Measurements from ENCODE around the gene STXBP2.

GRCh38 chr19:7631577-7631976 is 5.3 kb upstream of the STXBP2 start:
- TF ChIP-seq, protein P1, sequence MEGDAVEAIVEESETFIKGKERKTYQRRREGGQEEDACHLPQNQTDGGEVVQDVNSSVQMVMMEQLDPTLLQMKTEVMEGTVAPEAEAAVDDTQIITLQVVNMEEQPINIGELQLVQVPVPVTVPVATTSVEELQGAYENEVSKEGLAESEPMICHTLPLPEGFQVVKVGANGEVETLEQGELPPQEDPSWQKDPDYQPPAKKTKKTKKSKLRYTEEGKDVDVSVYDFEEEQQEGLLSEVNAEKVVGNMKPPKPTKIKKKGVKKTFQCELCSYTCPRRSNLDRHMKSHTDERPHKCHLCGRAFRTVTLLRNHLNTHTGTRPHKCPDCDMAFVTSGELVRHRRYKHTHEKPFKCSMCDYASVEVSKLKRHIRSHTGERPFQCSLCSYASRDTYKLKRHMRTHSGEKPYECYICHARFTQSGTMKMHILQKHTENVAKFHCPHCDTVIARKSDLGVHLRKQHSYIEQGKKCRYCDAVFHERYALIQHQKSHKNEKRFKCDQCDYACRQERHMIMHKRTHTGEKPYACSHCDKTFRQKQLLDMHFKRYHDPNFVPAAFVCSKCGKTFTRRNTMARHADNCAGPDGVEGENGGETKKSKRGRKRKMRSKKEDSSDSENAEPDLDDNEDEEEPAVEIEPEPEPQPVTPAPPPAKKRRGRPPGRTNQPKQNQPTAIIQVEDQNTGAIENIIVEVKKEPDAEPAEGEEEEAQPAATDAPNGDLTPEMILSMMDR (IDR thresholded peaks at IDR 0.05; ENCODE audit: borderline replicate concordance, extremely low read depth, low read length, poor library complexity, severe bottlenecking), result no peak
- no peak for TF ChIP-seq EZH2 (IDR thresholded peaks at IDR 0.05; ENCODE audit: borderline replicate concordance, low read depth, low read length, severe bottlenecking)

Measured in DND-41 (cell line).